SK-N-SH (cell line): ENCODE measurements around the gene PRF1. TPM values are rescaled to one million over a fixed set of nuclear protein-coding genes. Genes with fewer than 3 reads are reported as not detected.

Source experiments
- CTCF ChIA-PET: fragments of 300-600, 350-600 bp; formaldehyde crosslinking; extraction: SDS; loops from one replicate; lab custom pipeline; 2021; lab: Yijun Ruan, JAX
- POLR2A ChIA-PET: fragments of 350-600 bp; sonication (Branson Sonifier 250); formaldehyde crosslinking; extraction: SDS; loops from one replicate; lab custom pipeline; 2020; ENCODE audit warnings: antibody characterized with exemption, inconsistent platforms; lab: Yijun Ruan, JAX
- DNase-seq: peaks from one replicate; pipeline ENCODE4 v3.0.0; 2012
- H2AFZ ChIP-seq: fragments of 200-600 bp; sonication (generic); 2 replicates; pipeline ENCODE4 v1.8.1; 2016; ENCODE audit warnings: antibody characterized with exemption, mild to moderate bottlenecking, low read depth
- H3F3A ChIP-seq: fragments of 200-600 bp; sonication (generic); replicated peaks from 2 replicates; pipeline ENCODE3; 2016; ENCODE audit warnings: antibody characterized with exemption, mild to moderate bottlenecking; ENCODE audit not compliant: insufficient read depth
- H3K27ac ChIP-seq, 2 experiments: fragments of 200-500 bp in 1 of 2; fragments of 200-600 bp in 1 of 2; sonication (Bioruptor generic) in 1 of 2; sonication (generic), shearing (Covaris generic) in 1 of 2; 2 replicates each; pipeline versions ENCODE4 v1.5.1 to v1.6.1; 2014 to 2016; ENCODE audit warnings: low read depth in 2 of 2, inconsistent platforms in 1 of 2, low read length in 1 of 2, mild to moderate bottlenecking in 1 of 2, mixed read lengths in 1 of 2
- H3K27me3 ChIP-seq: fragments of 200-600 bp; sonication (generic), shearing (Covaris generic); 2 replicates; pipeline ENCODE4 v1.6.1; 2016; ENCODE audit warnings: mixed run types; ENCODE audit not compliant: insufficient read depth
- H3K36me3 ChIP-seq, 2 experiments: fragments of 200-500 bp in 1 of 2; fragments of 200-600 bp in 1 of 2; sonication (Bioruptor generic) in 1 of 2; sonication (generic) in 1 of 2; replicated peaks in 1 of 2; 2 replicates each; pipeline versions ENCODE3 to v1.5.1; 2014 to 2016; ENCODE audit warnings: low read length in 1 of 2, mild to moderate bottlenecking in 1 of 2; ENCODE audit not compliant: insufficient read depth in 2 of 2, control insufficient read depth in 1 of 2
- H3K4me1 ChIP-seq, 2 experiments: fragments of 200-500 bp in 1 of 2; fragments of 200-600 bp in 1 of 2; sonication (Bioruptor generic) in 1 of 2; sonication (generic), shearing (Covaris generic) in 1 of 2; 2 replicates each; pipeline versions ENCODE4 v1.5.1 to v1.6.1; 2014 to 2016; ENCODE audit warnings: low read depth in 1 of 2, low read length in 1 of 2, mixed run types in 1 of 2; ENCODE audit not compliant: insufficient read depth in 2 of 2, control insufficient read depth in 1 of 2
- H3K4me2 ChIP-seq: fragments of 200-600 bp; sonication (generic), shearing (Covaris generic); 2 replicates; pipeline ENCODE4 v1.6.1; 2017; ENCODE audit warnings: mixed run types
- H3K4me3 ChIP-seq, 2 experiments: fragments of 200-500 bp in 1 of 2; fragments of 200-600 bp in 1 of 2; sonication (Bioruptor generic) in 1 of 2; sonication (generic), shearing (Covaris generic) in 1 of 2; 2 replicates each; pipeline versions ENCODE4 v1.5.1 to v1.8.1; 2014 to 2016; ENCODE audit warnings: low read depth in 2 of 2, inconsistent platforms in 1 of 2, low read length in 1 of 2, mild to moderate bottlenecking in 1 of 2, mixed read lengths in 1 of 2, moderate library complexity in 1 of 2
- H3K79me2 ChIP-seq: fragments of 200-600 bp; sonication (generic); 2 replicates; pipeline ENCODE4 v1.8.1; 2017; ENCODE audit warnings: mild to moderate bottlenecking; ENCODE audit not compliant: insufficient read depth
- H3K9ac ChIP-seq: fragments of 200-600 bp; sonication (generic); 2 replicates; pipeline ENCODE4 v1.6.1; 2017; ENCODE audit warnings: mixed run types
- H3K9me2 ChIP-seq: fragments of 200-600 bp; sonication (generic); 2 replicates; pipeline ENCODE4 v1.6.1; 2017; ENCODE audit warnings: mixed run types
- H3K9me3 ChIP-seq: fragments of 200-600 bp; sonication (generic); 2 replicates; pipeline ENCODE4 v1.6.1; 2017; ENCODE audit warnings: mixed run types, mild to moderate bottlenecking, moderate library complexity
- H4K20me1 ChIP-seq: fragments of 200-600 bp; sonication (generic); 2 replicates; pipeline ENCODE4 v1.6.1; 2017; ENCODE audit warnings: mild to moderate bottlenecking, mixed run types; ENCODE audit not compliant: insufficient read depth
- EZH2phosphoT487 ChIP-seq: fragments of 200-600 bp; sonication (generic); IDR thresholded peaks from 2 replicates; pipeline ENCODE4 v1.6.1; 2017; ENCODE audit warnings: low read depth, mixed run types, mild to moderate bottlenecking, antibody characterized with exemption, moderate library complexity, borderline replicate concordance
- FOSL2 ChIP-seq: IDR thresholded peaks from 2 replicates; pipeline ENCODE4 v1.4.0; 2012; ENCODE audit warnings: low read depth, mild to moderate bottlenecking, moderate library complexity, borderline replicate concordance
- FOXJ3 ChIP-seq: sonication (generic); formaldehyde crosslinking; IDR thresholded peaks from 2 replicates; pipeline ENCODE4 v1.5.1; 2020; ENCODE audit warnings: mild to moderate bottlenecking, missing genetic modification reagents
- FOXM1 ChIP-seq: IDR thresholded peaks from 2 replicates; pipeline ENCODE4 v1.4.0; 2012; ENCODE audit warnings: low read depth, mild to moderate bottlenecking
- GABPA ChIP-seq: IDR thresholded peaks from 2 replicates; pipeline ENCODE4 v1.4.0; 2012; ENCODE audit warnings: low read depth, mild to moderate bottlenecking
- GATA2 ChIP-seq: sonication (generic); formaldehyde crosslinking; IDR thresholded peaks from 2 replicates; pipeline ENCODE4 v1.5.0; 2020; ENCODE audit warnings: mild to moderate bottlenecking, missing genetic modification reagents
- MXI1 ChIP-seq: IDR thresholded peaks from 2 replicates; pipeline ENCODE4 v1.6.1; 2012; ENCODE audit warnings: mild to moderate bottlenecking, low read depth, low read length, improper control_type of control experiment
- POLR2AphosphoS5 ChIP-seq: IDR thresholded peaks from 2 replicates; pipeline ENCODE4 v1.6.1; 2012; ENCODE audit warnings: low read depth, low read length
- RAD21 ChIP-seq: IDR thresholded peaks from 2 replicates; pipeline ENCODE4 v1.6.1; 2012; ENCODE audit warnings: mild to moderate bottlenecking, low read length
- RCOR1 ChIP-seq: fragments of 150-350 bp; IDR thresholded peaks from 2 replicates; pipeline ENCODE4 v1.6.1; 2017; ENCODE audit warnings: antibody characterized with exemption, low read length
- RFX5 ChIP-seq: IDR thresholded peaks from 2 replicates; pipeline ENCODE4 v1.6.1; 2012; ENCODE audit warnings: mild to moderate bottlenecking, improper control_type of control experiment, low read length
- RXRA ChIP-seq: IDR thresholded peaks from 2 replicates; pipeline ENCODE4 v1.4.0; 2012; ENCODE audit warnings: low read depth, mild to moderate bottlenecking, borderline replicate concordance
- SIN3A ChIP-seq: IDR thresholded peaks from 2 replicates; pipeline ENCODE4 v1.6.1; 2012; ENCODE audit warnings: low read depth, mild to moderate bottlenecking, low read length, moderate library complexity, borderline replicate concordance
- TAF1 ChIP-seq: IDR thresholded peaks from 2 replicates; pipeline ENCODE4 v1.6.1; 2012; ENCODE audit warnings: low read depth, mild to moderate bottlenecking, low read length, moderate library complexity, borderline replicate concordance
- TEAD4 ChIP-seq: IDR thresholded peaks from 2 replicates; pipeline ENCODE4 v1.4.0; 2012; ENCODE audit warnings: mild to moderate bottlenecking, borderline replicate concordance; ENCODE audit not compliant: insufficient read depth
- YY1 ChIP-seq: IDR thresholded peaks from 2 replicates; pipeline ENCODE4 v1.4.0; 2012; ENCODE audit warnings: low read depth, mild to moderate bottlenecking
- polyA plus RNA-seq, 3 experiments: library from polyadenylated mRNA; depleted of rRNA; stranded (reverse); fragments of >200 nt; gene quantifications; 2 replicates each; pipeline ENCODE4 v1.2.3, GENCODE V29; 2012
- TF ChIP-seq, protein P1 (sequence below): IDR thresholded peaks from 2 replicates; pipeline ENCODE4 v1.6.1; 2012; ENCODE audit warnings: mild to moderate bottlenecking, low read depth, low read length, moderate library complexity
- TF ChIP-seq, protein P2 (sequence below): IDR thresholded peaks from 2 replicates; pipeline ENCODE4 v1.4.0; 2012; ENCODE audit warnings: low read depth, borderline replicate concordance

Gene PRF1
- polyA plus RNA-seq, 1 of the 3 experiments (the other 2 are of a cell fraction): not detected

DNA sequence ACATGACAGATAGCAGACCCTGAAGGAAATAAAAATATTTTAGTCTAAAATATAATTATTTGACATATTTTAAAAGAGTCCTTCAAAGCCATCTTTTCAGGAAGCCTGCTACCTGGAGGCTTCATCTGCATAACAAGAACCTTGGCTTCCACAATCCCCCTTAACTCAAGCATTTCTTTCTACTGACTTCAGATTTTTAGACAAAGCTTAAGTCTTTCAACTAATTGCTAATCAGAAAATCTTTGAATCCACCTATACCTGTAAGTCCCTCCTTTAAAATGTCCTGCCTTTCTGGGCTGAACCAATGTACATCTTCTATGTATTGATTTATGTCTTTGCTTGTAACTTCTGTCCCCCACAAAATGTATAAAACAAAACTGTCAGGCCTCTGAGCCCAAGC, 23.5 kb upstream of the PRF1 start:
- no peaks in the 10 kb centered on the region for H3K79me2 ChIP-seq
- no peak overlapping the region for H3K4me3 ChIP-seq
- no peak overlapping the region for H3K27ac ChIP-seq
- ChIA-PET POLR2A (no interaction called here), CTCF (no interaction called here)
- no peaks in the 10 kb centered on the region for H3K4me1 ChIP-seq
- TF ChIP-seq YY1 (no peak), RXRA (no peak), SIN3A (no peak), GABPA (no peak), FOXM1 (no peak), RAD21 (no peak), MXI1 (no peak), GATA2 (CRISPR knock-in tag) (no peak), POLR2AphosphoS5 (no peak), RCOR1 (no peak), TAF1 (no peak), RFX5 (no peak), FOXJ3 (CRISPR knock-in tag) (no peak), EZH2phosphoT487 (no peak), TEAD4 (no peak), FOSL2 (no peak)
- TF ChIP-seq, protein P1, sequence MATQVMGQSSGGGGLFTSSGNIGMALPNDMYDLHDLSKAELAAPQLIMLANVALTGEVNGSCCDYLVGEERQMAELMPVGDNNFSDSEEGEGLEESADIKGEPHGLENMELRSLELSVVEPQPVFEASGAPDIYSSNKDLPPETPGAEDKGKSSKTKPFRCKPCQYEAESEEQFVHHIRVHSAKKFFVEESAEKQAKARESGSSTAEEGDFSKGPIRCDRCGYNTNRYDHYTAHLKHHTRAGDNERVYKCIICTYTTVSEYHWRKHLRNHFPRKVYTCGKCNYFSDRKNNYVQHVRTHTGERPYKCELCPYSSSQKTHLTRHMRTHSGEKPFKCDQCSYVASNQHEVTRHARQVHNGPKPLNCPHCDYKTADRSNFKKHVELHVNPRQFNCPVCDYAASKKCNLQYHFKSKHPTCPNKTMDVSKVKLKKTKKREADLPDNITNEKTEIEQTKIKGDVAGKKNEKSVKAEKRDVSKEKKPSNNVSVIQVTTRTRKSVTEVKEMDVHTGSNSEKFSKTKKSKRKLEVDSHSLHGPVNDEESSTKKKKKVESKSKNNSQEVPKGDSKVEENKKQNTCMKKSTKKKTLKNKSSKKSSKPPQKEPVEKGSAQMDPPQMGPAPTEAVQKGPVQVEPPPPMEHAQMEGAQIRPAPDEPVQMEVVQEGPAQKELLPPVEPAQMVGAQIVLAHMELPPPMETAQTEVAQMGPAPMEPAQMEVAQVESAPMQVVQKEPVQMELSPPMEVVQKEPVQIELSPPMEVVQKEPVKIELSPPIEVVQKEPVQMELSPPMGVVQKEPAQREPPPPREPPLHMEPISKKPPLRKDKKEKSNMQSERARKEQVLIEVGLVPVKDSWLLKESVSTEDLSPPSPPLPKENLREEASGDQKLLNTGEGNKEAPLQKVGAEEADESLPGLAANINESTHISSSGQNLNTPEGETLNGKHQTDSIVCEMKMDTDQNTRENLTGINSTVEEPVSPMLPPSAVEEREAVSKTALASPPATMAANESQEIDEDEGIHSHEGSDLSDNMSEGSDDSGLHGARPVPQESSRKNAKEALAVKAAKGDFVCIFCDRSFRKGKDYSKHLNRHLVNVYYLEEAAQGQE: no peak
- TF ChIP-seq, protein P2, sequence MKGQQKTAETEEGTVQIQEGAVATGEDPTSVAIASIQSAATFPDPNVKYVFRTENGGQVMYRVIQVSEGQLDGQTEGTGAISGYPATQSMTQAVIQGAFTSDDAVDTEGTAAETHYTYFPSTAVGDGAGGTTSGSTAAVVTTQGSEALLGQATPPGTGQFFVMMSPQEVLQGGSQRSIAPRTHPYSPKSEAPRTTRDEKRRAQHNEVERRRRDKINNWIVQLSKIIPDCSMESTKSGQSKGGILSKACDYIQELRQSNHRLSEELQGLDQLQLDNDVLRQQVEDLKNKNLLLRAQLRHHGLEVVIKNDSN: no peak
- H3K4me2 ChIP-seq: no peak overlapping the region
- H3K9ac ChIP-seq: no peak overlapping the region
- no peaks in the 10 kb centered on the region for H4K20me1 ChIP-seq
- no peaks in the 10 kb centered on the region for H3K27me3 ChIP-seq
- no peaks in the 10 kb centered on the region for H3K9me3 ChIP-seq
- no peaks in the 10 kb centered on the region for H3F3A ChIP-seq
- H3K9me2 ChIP-seq: no peaks in the 10 kb centered on the region
- no peak for DNase-seq
- no peak overlapping the region for H2AFZ ChIP-seq
- no peaks in the 10 kb centered on the region for H3K36me3 ChIP-seq
